HG02763 (cell line): ENCODE measurements around the gene KISS1R.
"Not testable (repeated sequence)": the region's sequence is repeated elsewhere in the genome, so short reads cannot be mapped to it uniquely, and the experiment has no call there.

Experiments
- ATAC-seq: cut with Tn5 transposase; IDR thresholded peaks from one replicate; pipeline ENCODE4 v1.9.1; 2021; ENCODE audit warnings: mild to moderate bottlenecking, moderate library complexity; ENCODE audit not compliant: unreplicated experiment

KISS1R gene

DNA sequence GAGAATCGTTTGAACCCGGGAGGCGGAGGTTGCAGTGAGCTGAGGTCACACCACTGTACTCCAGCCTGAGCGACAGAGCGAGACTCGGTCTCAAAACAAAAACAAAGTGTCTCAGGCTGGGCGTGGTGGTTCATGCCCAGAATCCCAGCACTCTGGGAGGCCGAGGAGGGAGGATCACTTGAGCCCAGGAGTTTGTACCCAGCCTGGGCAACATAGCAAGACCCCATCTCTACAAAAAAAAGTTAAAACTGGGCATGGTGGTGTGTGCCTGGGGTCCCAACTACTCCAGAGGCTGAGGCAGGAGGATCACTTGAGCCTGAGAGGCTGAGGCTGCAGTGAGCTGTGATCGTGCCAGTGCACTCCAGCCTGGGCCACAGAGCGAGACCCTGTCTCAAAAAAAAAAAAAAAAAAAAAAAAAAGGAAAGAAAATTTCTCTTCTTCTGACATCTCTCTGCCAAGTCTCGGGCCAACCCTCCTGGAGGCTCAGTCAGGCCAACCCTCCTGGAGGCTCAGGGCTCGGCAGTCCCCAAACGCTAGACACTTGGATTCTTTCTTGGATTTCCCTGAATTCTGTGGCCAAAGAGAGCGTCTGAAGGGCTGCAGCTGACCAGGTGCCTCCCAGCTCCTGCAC, 35.0 kb downstream of the KISS1R start:
- ATAC-seq = no peak

DNA sequence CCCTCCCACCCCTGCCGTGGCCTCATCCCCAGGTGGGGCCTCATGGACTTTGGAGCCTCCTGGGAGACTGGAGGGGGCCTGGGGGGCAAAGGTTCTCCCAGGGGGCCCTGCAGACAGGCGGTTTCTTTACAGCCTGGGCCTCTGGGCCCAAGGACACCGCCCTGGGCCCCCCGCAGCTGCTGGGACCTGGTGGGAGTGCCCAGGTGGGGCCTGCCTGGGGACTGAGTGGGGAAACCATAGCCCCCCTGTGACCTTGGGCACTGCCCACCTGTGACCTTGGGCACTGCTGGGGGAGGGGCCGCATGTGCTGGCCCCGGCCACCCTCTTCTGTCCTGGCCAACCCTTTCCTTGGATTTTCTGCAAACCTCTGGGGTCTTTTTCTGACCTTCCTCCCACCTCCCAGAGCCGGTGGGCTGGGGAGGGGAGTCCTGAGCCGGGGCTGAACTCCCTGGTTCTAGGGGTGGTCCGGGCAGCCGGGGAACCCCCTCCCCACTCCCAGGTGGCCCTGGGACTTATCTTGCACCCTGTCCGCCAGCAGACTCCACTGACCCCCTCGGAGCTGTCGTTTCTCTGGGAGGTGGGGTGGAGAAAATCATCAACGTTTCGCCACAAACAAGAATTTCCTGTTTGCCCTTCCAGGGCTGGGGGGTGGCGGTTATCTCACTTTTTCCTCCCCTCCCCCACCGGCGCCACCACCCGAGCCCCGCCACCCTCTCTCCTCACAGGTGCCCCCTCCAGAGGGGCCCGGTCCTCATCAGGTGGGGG, 35.7 kb downstream of the KISS1R start:
- ATAC-seq = no peak

DNA sequence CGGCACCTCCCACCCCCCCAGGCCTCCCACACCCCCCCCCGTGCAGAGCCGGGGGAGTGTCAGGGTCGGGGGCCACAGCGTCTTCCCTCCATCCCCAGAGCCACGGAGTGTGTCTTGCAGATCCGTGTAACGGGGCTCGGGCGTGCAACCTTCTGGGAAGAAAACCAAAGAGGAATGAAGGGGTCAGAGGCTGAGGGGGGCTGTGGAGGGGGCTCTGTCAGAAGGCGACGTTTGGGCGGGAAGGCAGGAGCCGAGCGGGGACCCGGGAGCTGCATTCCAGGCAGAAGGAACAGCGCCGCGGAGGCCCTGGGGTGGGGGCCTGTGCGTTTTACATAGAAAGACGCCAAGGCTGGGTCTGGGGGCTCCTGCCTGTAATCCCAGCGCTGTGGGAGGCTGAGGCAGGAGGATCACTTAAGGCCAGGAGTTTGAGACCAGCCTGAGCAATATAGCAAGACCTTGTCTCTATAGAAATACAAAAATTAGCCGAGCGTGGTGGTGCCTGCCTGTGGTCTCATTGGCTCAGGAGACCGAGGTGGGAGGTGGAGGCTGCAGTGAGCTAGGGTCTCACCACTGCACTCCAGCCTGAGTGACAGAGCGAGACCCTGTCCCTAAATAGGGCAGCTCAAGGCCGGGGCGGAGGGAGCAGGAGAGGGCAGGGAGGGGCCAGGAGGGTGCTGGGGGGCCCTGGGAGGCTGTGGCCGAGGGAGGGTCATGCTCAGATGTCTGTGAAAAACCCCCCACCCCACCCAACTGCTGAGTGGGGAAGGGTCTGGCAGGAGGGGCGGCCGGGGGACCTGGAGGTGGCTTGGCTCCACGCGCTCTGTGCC, 36.5 kb downstream of the KISS1R start:
- ATAC-seq = no peak

DNA sequence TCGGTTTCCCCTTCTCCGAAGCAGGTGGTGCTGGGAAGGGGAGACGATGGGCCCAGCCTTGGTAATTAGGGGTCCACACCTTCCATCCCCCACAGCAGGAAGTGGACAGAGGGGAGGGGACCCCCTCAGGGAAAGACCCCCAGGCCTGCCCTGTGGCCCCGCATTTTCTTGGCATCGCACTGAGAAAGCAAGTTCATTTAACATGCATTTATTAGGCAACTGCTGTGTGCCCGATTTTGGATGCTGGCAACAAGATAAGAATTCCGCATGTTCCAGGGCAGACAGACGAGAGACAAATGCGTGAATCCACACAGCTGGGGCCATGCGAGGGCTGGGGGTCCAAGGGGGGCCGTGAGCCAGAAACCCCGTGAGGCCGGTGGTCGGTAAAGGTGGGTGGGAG, 37.1 kb downstream of the KISS1R start:
- ATAC-seq = no peak

DNA sequence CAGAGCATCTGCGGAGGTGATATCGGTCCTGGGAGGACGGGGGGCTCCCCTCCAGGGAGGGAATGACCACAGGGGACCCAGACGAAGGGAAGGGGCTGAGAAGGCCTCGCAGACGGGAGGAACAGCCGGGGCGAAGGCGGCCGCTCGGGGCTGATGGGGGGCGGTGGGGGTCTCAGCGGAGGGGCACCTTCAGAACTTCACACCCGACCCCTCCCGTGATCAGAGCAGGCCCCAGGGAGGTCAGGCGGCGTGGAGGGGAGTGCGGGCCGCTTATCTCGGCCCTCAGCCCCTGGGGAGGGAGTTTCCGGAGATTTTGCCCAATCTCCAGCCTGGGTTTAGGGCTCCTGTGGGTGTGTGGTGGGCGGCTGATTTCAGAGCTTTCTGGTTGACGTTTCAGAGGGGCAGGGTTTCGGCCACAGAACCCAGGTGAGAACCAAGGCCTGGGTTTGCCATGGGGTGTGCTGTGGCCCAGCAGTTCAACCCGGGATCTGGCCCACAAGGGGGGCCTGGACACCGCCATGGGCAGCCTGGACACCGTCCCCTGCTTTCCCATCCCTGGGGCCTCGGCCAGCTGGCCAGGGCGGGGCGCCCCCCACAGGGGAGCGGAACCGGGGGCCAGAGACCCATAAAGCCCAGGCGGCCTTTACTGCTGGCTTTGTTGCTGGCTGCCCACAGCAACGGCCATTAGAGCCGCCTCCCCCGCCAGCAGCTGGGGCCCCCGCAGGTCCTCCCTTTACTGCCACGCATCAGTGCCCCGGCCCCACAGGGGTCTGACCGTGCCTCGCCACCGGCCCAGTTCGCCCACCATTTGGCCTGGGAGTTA, 37.8 kb downstream of the KISS1R start:
- peak; percentile 56 for ATAC-seq

DNA sequence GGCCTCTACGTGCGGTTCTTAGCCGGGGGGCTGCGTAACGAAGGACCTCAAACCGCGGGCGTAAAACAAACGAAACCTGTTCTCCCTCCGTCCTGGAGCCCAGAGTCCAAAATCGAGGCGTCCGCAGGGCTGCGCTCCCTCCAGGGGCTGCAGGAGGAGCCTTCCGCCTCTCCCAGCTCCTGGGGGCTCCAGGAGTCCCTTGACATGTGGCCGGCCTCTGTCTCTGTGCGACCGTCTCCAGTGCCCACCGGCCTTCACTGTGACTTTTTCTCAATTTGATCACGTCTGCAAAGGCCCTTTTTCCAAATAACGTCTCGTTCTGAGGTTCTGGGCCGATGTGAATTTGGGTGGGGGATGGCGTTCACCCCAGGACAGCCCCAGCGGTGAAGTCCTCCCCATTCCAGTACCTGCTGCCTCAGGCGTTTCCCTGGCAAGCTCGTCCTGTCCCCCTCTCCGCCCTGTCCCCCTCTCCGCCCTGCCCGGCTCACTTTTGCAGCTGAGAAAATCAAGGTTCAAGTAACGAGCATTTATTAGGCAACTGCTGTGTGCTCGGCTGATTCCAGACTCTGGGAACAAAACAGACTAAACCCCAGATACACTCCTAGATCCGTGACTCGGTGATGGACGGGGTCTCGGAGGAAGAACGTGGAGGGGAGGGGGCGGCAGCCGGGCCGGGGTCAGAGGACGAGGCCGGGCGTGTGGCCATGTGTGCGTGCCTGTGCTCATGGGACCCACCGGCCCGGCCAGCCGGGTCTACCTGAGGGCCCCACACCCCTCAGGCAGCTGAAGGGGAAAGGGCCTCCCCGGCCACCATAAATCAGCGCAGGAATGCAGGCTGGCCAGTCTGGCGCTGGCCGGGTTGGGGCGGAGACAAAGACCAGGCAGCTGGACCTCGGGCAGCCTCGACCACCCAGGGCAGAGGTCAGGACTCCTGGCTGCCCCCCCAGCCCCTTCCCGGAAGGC, 39.0 kb downstream of the KISS1R start:
- ATAC-seq = no peak

DNA sequence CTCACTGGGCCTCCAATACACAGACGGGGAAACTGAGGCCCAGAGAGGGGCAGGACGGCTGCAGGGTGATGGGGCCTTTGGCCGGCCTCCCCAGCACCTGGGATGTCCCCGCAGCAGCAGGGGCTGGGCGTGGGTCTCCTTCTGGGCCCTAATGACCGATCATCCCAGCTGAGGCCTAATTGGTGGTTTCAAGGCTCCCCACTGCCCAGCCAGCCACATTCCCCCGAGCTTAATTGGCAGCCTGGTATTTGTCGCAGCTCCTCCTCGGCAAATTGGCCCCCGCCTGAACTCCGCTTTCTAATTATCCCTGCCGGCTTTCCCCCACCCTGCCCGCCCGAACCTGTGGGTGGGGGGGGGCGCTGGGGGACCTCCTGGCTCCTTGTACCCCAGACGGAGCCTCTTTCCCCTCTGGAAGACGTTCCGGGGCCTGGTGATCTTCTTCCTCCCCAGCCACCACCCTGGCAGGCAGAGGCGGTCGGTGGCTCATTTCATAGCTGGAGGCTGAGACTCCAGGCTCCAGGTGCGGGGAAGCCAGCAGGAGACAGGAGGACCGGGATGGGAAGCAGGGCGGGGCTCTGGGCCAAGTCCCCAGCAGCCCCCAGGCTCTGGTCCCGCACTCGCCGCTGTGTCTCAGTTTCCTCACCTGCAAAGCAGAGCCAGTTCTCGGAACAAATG, 39.8 kb downstream of the KISS1R start:
- ATAC-seq = no peak

DNA sequence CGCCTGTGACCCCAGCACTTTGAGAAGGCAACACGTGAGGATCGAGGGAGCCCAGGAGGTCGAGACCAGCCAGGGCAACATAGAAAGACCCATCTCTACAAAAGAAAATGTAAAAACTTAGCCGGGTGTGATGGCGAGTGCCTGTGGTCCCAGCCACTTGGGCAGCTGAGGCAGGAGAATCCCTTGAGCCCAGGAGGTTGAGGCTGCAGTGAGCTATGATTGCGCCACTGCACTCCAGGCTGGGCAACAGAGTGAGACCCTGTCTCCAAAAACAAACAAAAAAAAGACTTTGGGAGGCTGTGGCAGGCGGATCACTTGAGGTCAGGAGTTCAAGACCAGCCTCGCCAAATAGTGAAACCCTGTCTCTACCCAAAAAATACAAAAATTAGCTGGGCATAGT, 40.4 kb downstream of the KISS1R start:
- ATAC-seq = not testable (repeated sequence)

DNA sequence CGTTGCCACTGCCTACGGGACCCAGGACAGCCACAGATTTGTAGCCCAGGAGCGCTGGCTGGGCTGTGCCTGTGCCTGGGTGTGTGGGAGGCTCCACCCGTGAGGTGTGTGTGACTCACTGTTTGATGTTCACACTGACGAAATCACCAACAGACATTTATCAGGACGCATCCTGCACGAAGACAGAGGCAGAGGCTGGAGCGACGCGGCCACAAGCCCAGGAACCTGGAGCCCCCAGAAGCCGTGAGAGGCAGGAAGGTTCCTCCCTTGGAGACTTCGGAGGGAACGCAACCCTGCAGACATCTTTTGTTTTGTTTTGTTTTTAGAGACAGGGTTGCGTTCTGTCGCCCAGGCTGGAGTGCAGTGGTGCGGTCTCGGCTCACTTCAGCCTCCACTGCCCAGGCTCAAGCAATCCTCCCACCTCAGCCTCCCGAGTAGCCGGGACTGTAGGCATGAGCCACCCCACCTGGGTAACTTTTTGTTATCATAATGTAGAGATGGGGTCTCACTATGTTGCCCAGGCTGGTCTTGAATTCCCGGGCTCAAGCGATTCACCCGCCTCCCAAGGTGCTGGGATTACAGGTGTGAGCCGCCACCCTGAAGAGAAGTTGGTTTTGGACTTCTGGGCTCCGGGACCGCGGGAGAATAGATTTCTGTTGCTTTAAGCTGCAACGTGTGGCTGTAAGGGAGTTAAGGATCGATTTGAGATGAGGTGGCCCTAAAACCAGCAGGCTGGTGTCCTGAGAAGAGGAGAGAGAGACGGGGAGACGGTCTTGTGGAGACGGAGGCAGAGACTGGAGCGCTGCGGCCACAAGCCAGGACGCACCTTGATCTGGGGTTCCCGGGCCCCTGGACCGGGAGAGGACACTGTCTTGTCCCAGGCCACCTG, 42.1 kb downstream of the KISS1R start:
- ATAC-seq = no peak

DNA sequence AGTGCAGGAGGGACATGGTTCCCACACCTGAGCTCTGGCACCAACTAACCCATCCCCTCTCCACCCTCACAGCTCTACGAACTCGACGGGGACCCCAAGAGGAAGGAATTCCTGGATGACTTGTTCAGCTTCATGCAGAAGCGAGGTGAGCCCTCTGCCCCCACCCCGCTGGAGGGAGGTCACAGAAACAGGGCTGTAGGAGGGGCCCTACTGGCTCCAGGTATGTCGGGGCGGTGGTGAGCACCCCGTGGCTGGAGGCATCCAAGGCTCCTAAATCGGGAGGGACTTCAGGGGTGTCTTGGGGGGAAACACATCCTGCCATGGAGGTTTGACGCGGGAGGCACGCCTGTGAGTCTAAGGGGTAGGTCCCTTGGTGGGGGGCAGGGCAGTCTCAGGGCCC, 42.9 kb downstream of the KISS1R start:
- ATAC-seq = no peak

DNA sequence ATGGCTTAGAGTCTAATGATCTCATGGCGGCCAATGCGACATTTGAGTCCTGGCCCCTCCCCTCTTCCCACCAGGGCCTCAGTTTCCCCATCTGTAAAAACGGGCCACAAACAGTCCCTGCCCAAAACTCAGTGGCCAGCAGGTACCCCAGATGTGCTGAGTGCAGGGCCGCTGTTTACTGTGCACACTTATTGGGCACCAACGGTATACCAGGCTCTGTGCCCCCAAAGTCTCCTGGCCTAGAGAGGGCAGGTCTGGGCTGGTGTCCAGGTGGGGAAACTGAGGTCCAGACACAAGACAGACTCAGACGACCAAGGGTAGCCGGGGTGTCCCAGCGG, 43.4 kb downstream of the KISS1R start:
- no peak for ATAC-seq

DNA sequence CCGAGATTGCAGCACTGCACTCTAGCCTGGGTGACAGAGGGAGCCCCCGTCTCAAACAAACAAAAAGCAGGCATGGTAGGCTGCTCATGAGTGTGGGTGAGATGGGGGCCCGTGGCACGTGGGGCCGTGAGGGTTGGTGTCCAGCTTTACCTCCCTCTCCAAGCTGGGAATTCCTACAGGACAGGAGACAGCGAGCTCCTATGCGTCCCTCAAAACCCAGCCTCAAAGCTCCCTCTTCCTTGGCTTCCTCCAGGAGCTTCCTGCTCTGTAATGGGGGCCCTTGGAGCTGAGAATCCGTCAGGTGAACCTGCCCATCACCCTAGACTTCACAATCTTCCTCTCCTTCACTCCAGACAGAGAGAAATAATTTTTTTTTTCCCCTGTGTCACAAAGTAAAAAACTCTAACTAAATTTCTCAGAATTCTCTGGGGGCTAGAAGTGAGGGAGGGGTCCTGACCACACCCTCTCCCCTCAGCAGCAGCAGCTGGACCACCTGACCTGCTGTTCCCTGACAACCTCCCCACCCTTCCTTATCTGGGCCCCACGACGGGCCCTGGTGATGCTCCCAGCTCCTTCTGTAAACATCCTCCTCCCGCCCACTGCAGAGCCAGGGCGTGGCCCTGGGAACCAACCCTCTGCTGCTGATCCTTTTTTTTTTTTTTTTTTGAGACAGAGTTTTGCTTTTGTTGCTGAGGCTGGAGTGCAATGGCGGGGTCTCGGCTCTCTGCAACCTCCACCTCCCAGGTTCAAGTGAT, 44.9 kb downstream of the KISS1R start:
- ATAC-seq = no peak

DNA sequence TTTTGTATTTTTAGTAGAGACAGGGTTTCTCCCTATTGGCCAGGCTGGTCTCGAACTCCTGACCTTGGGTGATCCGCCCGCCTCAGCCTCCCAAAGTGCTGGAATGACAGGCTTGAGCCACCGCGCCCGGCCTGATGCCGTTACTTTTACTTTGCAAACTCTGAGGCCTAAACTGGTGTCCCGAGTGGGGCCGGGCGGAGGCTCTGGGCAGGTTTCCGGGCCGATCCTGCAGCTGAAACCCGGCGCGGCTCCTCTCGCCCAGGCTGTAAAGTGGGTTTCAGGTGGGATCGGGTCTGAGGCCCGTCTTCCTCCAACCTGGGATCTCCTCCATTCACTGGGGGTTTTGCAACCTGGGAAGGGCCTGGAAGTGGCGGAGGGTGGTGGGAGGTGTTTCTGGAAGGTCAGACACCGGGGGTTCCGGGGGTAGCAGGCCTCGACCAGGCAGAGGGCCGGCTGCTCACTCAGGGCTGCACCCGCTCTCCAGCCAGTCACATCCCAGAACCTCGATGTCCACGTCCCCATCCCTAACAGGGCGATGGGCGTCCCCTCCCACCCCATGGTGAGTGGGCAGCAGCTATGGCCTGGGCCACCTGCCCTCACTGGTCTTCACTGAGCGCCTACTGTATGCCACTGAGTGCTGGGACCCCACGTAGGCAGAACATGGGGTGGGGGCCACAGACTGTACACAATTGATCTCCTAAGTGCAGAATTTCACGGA, 45.7 kb downstream of the KISS1R start:
- no peak for ATAC-seq

DNA sequence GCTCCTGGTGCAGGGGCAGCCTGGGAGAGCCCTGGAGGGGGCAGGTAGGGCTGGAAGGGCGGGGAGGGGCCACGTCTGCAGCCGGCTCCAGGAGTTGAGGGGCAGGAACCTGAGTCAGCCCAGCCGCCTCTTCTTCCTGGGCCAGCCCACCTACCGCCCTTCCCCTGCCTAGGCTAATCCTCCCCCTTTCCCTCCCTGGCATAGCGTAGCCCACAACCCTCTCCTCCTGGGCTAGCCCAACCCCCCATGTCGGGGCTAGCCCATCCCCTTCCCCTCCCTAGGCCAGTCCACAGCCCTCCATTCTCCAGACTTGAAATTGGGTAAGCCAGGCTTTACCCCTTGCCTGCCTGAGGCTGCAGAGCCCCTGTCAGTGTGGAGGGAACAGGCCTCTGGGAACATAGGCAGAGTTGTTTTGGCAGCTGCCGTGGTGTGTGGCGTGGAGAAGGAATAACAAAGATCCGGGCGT, 46.4 kb downstream of the KISS1R start:
- ATAC-seq = no peak

DNA sequence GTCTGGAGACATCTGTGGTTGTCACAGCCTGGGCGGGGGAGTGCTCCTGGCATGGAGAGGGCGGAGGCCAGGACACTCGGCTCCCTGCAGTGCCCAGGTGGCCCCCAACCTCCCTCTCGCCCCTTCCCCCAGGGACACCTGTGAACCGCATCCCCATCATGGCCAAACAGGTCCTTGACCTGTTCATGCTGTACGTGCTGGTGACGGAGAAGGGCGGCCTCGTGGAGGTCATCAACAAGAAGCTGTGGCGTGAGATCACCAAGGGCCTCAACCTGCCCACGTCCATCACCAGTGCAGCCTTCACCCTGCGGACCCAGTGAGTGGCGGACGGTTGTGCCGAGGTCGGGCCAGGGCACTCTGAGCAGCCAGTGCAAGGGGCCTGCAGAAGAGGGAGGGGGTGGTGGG, 47.0 kb downstream of the KISS1R start:
- ATAC-seq = no peak

DNA sequence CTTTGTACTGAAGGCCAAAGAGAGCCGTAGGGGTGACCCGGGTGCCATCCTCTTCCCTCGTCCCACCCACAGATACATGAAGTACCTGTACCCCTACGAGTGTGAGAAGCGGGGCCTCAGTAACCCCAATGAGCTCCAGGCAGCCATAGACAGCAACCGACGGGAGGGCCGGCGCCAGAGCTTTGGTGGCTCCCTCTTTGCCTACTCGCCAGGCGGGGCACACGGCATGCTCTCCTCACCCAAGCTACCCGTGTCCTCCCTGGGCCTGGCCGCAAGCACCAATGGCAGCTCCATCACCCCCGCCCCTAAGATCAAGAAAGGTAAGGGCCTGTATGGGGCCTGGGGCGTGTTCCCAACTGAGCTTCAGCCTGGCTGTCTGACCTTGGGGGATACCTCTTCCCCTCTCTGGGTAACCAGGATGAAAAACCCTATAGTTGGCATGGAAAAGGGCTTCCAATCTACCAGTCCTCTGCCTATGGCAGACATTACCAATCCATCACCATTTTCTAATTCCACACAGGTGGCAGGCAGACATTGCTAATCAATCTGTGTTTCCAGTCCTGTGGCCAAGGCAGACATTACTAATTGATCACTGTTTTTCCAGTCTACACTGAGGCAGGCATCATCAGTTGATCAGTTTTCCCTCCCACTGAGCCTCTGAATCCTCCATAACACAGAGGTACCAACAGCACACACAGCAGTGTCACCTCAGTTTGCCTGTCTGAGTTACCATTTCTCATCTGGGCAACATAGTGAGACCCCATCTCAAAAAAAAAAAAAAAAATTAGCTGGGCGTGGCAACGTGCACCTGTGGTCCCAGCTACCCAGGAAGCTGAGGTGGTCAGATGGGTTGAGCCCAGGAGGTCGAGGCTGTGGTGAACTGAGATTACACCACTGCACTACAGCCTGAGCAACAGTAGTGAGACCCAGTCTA, 47.9 kb downstream of the KISS1R start:
- no peak for ATAC-seq
